Posterior vena cava (tissue), 2 donors: ENCODE data around the gene RHBDF2. TPM values are rescaled to one million over a fixed set of nuclear protein-coding genes. Genes with fewer than 3 reads are reported as not detected.
A peak's percentile ranks its signal among the peaks of the same experiment; 100 is the strongest.
"Not testable (repeated sequence)": the region's sequence is repeated elsewhere in the genome, so short reads cannot be mapped to it uniquely, and the experiment has no call there.

Experiments
- DNase-seq: peaks from one replicate; pipeline ENCODE4 v3.0.0-alpha.2; 2020; ENCODE audit warnings: low spot score
- intact Hi-C, 2 donors: fragments of 100-400 bp; cut with DNase I; formaldehyde crosslinking; loops; one replicate each; pipeline versions ENCODE4 v1.14.1 to v1.14.2; 2022 to 2023
- total RNA-seq, 2 donors: library from RNA; stranded (reverse); fragmentation: NEBNext Ultra II Directional; extraction: Animal tissue kit (Norgen Biotek cat#: 25700); gene quantifications; one replicate each; pipeline ENCODE4 v1.2.1, GENCODE V29; 2021
- donor health status: DM: yes; HTN: yes; CAD: no.
- donor health status: DM: yes; HTN: yes; CAD: no.

Gene RHBDF2
- total RNA-seq, 2 donors from 2014 or later: 26.7 to 31.4 TPM

- DNase-seq: peak; percentile 60
Observed at GRCh38 chr17:76539631-76540271, 38.5 kb upstream of the RHBDF2 start, which contains the start of gene PRCD. Gene PRCD (plus strand): TSS chr17:76540044. CDS start chr17:76540142, 98 bp downstream.

GRCh38 chr17:76538941-76539570 lies 37.8 kb upstream of the RHBDF2 start:
- peak; percentile 72 for DNase-seq
- intact Hi-C loops: no loop called here

More at GRCh38 chr17:76539631-76540271, 38.5 kb upstream of the RHBDF2 start, which contains the start of gene PRCD:
- intact Hi-C loops: no loop called here

GRCh38 chr17:76538281-76538931 lies 37.2 kb upstream of the RHBDF2 start:
- intact Hi-C loops: no loop called here
- no peak for DNase-seq

GRCh38 chr17:76537578-76538280 lies 36.5 kb upstream of the RHBDF2 start, which contains the start of gene CYGB:
Gene CYGB (minus strand): TSS chr17:76537709. CDS start chr17:76537542, 167 bp downstream.
- no peak for DNase-seq
- intact Hi-C loops: no loop called here

GRCh38 chr17:76537288-76537577 lies 36.0 kb upstream of the RHBDF2 start:
- intact Hi-C loops: no loop called here
- no peak for DNase-seq

- no peak for DNase-seq
- intact Hi-C loops: no loop called here
Observed at GRCh38 chr17:76536511-76537287, 35.5 kb upstream of the RHBDF2 start.

GRCh38 chr17:76535788-76536510 lies 34.7 kb upstream of the RHBDF2 start:
- peak; percentile 77 for DNase-seq
- intact Hi-C loops: no loop called here

- DNase-seq: peak; percentile 71
- intact Hi-C loops: no loop called here
Observed at GRCh38 chr17:76534831-76535732, 33.9 kb upstream of the RHBDF2 start.

- intact Hi-C loops, DNase-seq: not testable (repeated sequence)
Observed at GRCh38 chr17:76533640-76534359, 32.6 kb upstream of the RHBDF2 start.

GRCh38 chr17:76532072-76532651 lies 30.9 kb upstream of the RHBDF2 start:
- DNase-seq: no peak
- intact Hi-C loops: no loop called here

GRCh38 chr17:76531486-76532038 lies 30.3 kb upstream of the RHBDF2 start:
- peak; percentile 69 for DNase-seq
- intact Hi-C loops: no loop called here

- DNase-seq: peak; percentile 79
- intact Hi-C loops: no loop called here
Observed at GRCh38 chr17:76530811-76531485, 29.7 kb upstream of the RHBDF2 start.

GRCh38 chr17:76530095-76530723 lies 29.0 kb upstream of the RHBDF2 start:
- DNase-seq: peak; percentile 94
- intact Hi-C loops: no loop called here

GRCh38 chr17:76529224-76530094 lies 28.2 kb upstream of the RHBDF2 start:
- intact Hi-C loops: loop anchor here in 1 of 2 donors (10.0 kb wide), 1 partner anchor 95 kb away; no protein-coding TSS in a partner anchor
- DNase-seq: peak; percentile 95
